RWPE2 (cell line): Measurements from ENCODE around the gene KCNJ16.

Source experiments
- ATAC-seq: fragments of 200-7000 bp; cut with Tn5 transposase; 3 replicates; pipeline ENCODE4 v1.9.1; 2021; ENCODE audit warnings: low read depth
- DNase-seq: peaks from one replicate; pipeline ENCODE4 v3.0.0-alpha.2; 2020; ENCODE audit warnings: low spot score
- H3K27ac ChIP-seq: fragments of 450-650 bp; 2 replicates; pipeline ENCODE4 v1.5.1; 2017; ENCODE audit warnings: mild to moderate bottlenecking; ENCODE audit not compliant: poor library complexity, severe bottlenecking
- H3K27me3 ChIP-seq: fragments of 250-450 bp; sonication (Bioruptor Pico); 2 replicates; pipeline ENCODE4 v1.5.1; 2021; ENCODE audit warnings: mild to moderate bottlenecking, moderate library complexity; ENCODE audit not compliant: insufficient read depth, poor library complexity, severe bottlenecking
- H3K36me3 ChIP-seq: fragments of 250-450 bp; sonication (Bioruptor Pico); 2 replicates; pipeline ENCODE4 v1.5.1; 2020; ENCODE audit warnings: low read depth, mild to moderate bottlenecking, moderate library complexity
- H3K4me1 ChIP-seq: fragments of 250-450 bp; sonication (Bioruptor Pico); 2 replicates; pipeline ENCODE4 v1.5.1; 2021; ENCODE audit warnings: mild to moderate bottlenecking, moderate library complexity; ENCODE audit not compliant: insufficient read depth, poor library complexity, severe bottlenecking
- H3K4me3 ChIP-seq: fragments of 250-450 bp; sonication (Bioruptor Pico); 2 replicates; pipeline ENCODE4 v1.5.1; 2021; ENCODE audit warnings: mild to moderate bottlenecking, moderate library complexity; ENCODE audit not compliant: severe bottlenecking
- H3K9me3 ChIP-seq: fragments of 250-450 bp; sonication (Bioruptor Pico); 2 replicates; pipeline ENCODE4 v1.5.1; 2021; ENCODE audit warnings: mild to moderate bottlenecking, moderate library complexity; ENCODE audit not compliant: severe bottlenecking
- TF ChIP-seq, protein P1 (sequence below): fragments of 450-650 bp; IDR thresholded peaks from one replicate; pipeline ENCODE4 v1.5.1; 2017; ENCODE audit warnings: mild to moderate bottlenecking, moderate library complexity; ENCODE audit not compliant: poor library complexity, severe bottlenecking

Gene KCNJ16

DNA sequence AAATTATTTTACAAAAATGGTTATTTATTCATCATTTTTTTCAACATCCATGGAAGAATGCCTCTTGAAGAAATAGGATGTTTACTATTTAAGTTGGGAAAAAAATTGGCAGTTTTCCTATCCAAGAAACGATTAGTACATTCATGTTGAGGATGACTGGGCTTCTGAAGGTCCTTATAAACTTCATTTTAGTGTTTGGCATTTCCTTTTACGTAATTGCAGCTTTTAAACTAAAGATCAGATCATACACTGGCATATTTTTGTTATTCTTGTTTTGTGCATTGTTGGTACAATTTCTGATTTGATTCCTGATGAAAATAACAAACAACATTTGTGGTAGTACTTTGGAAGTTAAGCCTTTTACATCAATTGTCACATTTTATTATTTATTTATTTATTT is 11.5 kb downstream of the KCNJ16 start:
- H3K4me3 ChIP-seq = no peak overlapping the region
- no peak overlapping the region for H3K27ac ChIP-seq
- H3K4me1 ChIP-seq = no peaks in the 10 kb centered on the region
- H3K36me3 ChIP-seq = no peaks in the 10 kb centered on the region
- TF ChIP-seq, protein P1, sequence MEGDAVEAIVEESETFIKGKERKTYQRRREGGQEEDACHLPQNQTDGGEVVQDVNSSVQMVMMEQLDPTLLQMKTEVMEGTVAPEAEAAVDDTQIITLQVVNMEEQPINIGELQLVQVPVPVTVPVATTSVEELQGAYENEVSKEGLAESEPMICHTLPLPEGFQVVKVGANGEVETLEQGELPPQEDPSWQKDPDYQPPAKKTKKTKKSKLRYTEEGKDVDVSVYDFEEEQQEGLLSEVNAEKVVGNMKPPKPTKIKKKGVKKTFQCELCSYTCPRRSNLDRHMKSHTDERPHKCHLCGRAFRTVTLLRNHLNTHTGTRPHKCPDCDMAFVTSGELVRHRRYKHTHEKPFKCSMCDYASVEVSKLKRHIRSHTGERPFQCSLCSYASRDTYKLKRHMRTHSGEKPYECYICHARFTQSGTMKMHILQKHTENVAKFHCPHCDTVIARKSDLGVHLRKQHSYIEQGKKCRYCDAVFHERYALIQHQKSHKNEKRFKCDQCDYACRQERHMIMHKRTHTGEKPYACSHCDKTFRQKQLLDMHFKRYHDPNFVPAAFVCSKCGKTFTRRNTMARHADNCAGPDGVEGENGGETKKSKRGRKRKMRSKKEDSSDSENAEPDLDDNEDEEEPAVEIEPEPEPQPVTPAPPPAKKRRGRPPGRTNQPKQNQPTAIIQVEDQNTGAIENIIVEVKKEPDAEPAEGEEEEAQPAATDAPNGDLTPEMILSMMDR = no peak
- no peak for DNase-seq
- no peaks in the 10 kb centered on the region for H3K9me3 ChIP-seq
- no peak for ATAC-seq
- no peaks in the 10 kb centered on the region for H3K27me3 ChIP-seq

DNA sequence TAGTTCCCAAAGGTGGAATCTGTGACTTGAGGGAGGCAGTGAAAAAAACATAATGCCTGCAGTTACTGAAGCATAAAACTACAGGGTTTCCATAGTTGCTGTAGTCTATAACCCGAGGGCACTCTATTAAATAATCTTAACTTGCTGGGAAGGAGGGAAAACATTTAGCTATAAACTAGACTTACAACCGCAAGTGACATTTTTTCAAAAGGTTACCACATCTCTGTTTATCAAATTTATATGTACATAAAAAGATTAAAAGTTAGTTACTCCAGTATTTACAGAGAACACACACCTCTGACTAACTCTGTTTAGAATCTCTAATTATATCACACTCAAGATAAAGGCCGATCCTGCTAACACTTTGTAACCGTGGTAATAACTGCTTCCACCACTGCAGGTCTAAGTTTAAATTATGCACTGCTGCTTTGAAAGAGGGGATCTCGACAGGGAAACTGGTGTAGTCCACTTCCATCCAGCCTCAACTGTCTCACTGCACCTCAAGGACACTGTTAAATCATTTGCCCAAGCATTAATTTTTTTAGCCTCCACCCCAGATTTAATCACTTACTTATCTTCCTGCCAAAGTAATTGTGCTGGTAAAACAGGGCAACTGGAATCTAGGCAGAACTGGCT is 14.6 kb downstream of the KCNJ16 start:
- no peak for ATAC-seq
- H3K27ac ChIP-seq = no peak overlapping the region
- no peak for DNase-seq

GRCh38 chr17:70091005-70091568 is 16.1 kb downstream of the KCNJ16 start:
- TF ChIP-seq, protein P1 = no peak
- Histone ChIP-seq H3K36me3 (no peaks in the 10 kb centered on the region), H3K27me3 (no peaks in the 10 kb centered on the region), H3K9me3 (no peaks in the 10 kb centered on the region), H3K4me1 (no peaks in the 10 kb centered on the region), H3K4me3 (no peak overlapping the region), H3K27ac (no peak overlapping the region)
- DNase-seq = no peak
- ATAC-seq = no peak

More for the DNA sequence above, 14.6 kb downstream of the KCNJ16 start:
- H3K4me3 ChIP-seq = no peak overlapping the region
- H3K9me3 ChIP-seq = no peaks in the 10 kb centered on the region
- H3K36me3 ChIP-seq = no peaks in the 10 kb centered on the region
- H3K4me1 ChIP-seq = no peaks in the 10 kb centered on the region
- H3K27me3 ChIP-seq = no peaks in the 10 kb centered on the region
- TF ChIP-seq, protein P1 = no peak

- Histone ChIP-seq H3K4me1 (no peaks in the 10 kb centered on the region), H3K27me3 (no peaks in the 10 kb centered on the region), H3K36me3 (no peaks in the 10 kb centered on the region), H3K9me3 (no peaks in the 10 kb centered on the region), H3K4me3 (no peak overlapping the region), H3K27ac (no peak overlapping the region)
- TF ChIP-seq, protein P1 = no peak
- ATAC-seq = no peak
- DNase-seq = no peak
Observed at GRCh38 chr17:70091696-70092095, 16.7 kb downstream of the KCNJ16 start.

DNA sequence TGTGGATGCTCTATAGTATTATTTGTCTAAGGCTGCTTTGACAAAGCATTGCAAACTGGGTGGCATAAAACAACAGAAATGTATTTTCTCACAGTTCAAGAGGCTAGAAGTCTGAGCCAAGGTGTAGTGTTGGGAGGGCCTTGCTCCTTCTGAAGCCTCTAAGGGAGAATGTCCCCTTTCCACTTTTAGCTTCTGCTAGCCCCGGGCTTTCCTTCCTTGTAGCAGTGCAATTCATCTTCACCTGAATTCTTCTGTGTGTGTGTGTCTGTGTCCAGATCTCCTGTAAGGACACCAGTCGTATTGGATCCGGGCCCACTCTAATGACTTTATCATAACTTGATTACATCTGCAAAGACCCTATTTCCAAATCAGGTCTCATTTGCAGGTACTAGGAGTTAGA is 18.1 kb downstream of the KCNJ16 start:
- H3K9me3 ChIP-seq = no peaks in the 10 kb centered on the region
- ATAC-seq = no peak
- H3K4me1 ChIP-seq = no peaks in the 10 kb centered on the region
- no peak overlapping the region for H3K27ac ChIP-seq
- H3K36me3 ChIP-seq = no peaks in the 10 kb centered on the region
- no peak for DNase-seq
- H3K27me3 ChIP-seq = no peaks in the 10 kb centered on the region
- H3K4me3 ChIP-seq = no peak overlapping the region
- TF ChIP-seq, protein P1 = no peak
